Glomerular endothelial cell (primary cell): ENCODE data around the gene MYBPC3. TPM values are rescaled to one million over a fixed set of nuclear protein-coding genes. Genes with fewer than 3 reads are reported as not detected.
"Not testable (repeated sequence)": the region's sequence is repeated elsewhere in the genome, so short reads cannot be mapped to it uniquely, and the experiment has no call there.

ENCODE experiments used
- DNase-seq: peaks from one replicate; pipeline ENCODE4 v3.0.0-alpha.2; 2011; ENCODE audit warnings: low read depth, low spot score; ENCODE audit errors: extremely low read depth
- total RNA-seq: library from RNA; depleted of rRNA; stranded (reverse); fragments of >200 nt; gene quantifications from 2 replicates; pipeline ENCODE4 v1.2.3, GENCODE V29; 2015

MYBPC3 gene
- total RNA-seq, 1 donor from 2014 or later: not detected

DNA sequence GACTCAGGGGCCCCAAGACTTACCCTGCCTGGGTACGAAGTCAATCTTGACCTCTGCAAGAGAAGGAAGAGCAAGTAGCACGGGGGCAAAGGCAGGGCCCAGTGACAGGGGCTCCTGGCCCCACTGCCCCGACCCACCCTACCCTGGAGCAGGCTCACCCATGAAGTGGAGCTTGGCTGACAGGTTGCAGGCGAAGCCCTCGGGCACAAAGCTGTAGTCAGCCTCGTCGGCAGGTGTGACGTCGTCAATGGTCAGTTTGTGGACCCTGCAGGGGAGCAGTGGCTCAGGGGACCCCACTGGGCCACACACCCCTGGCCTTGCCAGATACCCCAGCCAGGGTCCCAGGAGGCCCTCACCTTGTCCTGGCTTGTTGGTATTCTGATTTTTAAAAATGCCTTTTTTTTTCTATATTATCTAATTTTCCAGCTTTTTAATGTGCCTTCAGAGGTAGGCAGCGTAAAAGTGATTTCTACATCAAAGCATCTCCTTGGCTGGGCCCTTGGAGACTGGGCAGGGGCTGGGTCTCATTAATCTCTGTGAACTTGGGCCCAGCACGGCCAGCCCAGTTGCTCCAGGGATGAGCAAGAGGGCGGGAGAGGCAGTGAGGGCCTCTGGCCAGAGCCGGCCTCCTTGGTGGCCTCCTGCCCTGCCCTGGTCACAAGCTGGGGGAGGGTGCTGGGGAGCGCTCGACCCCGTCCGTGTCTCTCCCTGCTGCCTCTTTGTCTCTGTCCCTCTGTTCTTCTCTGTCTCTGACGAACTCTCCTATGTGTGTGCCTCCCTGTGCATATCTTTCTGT, 11.3 kb downstream of the MYBPC3 start:
- no peak for DNase-seq

DNA sequence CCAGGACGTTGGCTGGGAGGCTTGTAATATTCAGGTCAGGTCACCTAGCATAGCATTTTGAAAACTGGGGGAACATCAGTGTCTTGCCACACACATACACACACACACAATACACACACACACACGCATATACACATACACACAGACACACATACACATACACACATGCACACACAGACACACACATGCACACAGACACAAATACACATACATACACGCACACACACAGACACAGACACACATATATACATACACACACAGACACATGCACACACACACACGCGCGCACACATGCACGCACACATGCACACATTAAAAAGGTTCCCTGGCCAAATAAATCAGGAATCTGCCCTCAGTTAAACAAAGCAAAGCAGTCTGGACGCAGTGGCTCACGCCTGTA, 12.5 kb downstream of the MYBPC3 start:
- no peak for DNase-seq

DNA sequence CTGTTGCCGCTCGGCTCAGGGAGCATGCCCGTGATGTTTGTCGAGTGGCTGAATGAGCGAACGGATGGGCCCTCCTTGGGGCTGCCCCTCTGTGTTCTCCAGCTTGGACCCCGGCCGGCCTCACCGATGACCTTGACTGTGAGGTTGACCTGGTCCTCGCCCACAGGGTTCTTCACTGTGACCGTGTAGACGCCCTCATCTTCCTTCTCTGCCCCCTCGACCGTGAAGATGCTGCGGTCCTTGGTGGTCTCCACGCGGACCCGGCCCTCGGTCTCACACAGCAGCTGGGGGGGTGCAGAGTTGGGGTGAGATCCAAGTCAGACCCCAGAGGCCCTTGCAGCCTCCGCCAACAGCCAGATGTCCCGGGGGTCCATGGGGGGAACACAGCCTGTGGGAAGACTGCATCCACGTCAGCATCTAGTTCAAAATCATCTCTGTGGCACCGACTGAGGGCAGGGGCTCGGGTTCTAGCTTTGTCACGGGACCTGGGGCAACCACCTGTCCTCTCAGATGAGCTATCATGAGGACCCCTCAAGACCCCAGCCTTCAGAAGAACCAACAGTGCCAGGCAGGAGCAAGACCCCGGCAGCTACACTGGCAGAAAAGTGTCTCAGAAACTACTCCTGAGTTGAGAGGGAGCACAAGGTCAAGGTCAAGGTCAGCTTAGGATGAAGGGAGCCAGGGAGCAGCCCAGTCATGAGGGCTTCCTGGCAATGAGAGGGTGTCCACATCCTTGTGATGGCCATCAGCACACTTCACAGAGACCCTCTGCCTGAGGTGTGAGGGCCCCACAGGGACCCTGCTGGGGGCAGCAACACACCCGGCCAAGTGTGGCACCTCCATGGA, 13.9 kb downstream of the MYBPC3 start:
- no peak for DNase-seq

DNA sequence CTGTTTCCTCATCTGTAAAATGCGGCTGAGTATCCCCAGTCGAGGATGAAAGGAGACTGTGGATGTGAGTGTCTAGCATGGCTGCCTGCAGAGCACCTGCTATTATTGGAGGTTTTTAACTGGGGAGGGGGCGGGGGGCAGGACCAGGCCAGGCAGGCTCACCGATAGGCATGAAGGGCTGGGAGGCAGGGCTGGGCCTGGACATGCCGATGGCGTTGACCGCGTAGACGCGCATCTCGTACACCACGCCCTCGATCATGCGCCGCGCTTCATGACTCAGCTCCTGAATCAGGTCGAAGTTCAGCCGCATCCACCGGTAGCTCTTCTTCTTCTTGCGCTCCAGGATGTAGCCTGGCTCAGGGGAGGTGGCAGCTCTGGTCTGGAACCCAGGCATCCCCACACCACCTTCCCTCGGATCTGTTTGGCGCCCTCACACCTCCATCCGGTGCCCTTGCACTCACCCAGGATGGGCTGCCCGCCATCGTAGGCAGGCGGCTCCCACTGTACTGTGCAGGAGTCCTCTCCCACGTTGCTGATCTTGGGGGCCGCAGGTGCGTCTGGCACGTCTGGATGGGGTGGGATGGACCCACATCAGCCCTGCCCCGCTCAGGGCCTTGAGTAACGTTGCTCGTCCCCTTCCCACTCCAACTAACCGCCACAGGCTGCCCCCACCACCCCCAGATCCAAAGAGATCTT, 15.1 kb downstream of the MYBPC3 start:
- DNase-seq: no peak

DNA sequence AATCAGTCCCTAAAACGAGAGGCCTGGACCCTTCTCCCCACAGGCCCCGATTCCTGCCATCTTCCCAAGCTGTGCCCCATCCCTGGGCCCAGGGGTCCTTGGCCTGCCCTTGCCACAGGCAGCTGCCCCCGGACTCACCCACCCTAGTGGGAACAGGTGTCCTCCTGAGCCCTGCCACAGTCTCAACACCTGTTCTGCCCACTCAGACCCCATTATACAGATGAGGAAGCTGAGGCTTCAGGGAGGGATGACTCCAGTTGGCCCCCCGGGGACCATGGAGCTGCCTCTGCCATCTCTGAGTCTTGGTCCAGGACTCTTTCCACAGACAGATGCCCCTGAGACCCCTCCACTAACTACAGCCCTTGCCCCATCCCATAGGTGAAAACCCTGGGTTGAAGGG, 15.9 kb downstream of the MYBPC3 start:
- no peak for DNase-seq

DNA sequence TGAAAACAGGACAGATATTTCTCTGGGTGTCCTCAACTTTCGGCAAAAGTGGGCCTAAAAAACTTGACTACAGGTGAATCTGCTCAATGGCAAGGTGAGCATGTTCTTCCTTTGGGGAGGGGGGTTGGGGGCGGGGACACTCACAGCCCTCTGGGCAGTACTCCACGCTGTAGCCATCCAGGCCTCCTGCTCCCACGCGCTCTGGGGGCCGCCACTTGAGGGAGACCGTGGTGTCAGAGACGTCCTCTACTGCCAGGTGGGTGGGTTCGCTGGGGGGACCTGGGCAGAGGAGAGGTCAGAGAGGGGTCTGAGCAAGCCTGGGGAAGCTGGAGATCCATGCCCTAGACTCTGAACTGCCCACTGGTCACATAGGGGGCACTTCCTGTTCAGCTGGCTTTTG, 16.8 kb downstream of the MYBPC3 start:
- DNase-seq: no peak

DNA sequence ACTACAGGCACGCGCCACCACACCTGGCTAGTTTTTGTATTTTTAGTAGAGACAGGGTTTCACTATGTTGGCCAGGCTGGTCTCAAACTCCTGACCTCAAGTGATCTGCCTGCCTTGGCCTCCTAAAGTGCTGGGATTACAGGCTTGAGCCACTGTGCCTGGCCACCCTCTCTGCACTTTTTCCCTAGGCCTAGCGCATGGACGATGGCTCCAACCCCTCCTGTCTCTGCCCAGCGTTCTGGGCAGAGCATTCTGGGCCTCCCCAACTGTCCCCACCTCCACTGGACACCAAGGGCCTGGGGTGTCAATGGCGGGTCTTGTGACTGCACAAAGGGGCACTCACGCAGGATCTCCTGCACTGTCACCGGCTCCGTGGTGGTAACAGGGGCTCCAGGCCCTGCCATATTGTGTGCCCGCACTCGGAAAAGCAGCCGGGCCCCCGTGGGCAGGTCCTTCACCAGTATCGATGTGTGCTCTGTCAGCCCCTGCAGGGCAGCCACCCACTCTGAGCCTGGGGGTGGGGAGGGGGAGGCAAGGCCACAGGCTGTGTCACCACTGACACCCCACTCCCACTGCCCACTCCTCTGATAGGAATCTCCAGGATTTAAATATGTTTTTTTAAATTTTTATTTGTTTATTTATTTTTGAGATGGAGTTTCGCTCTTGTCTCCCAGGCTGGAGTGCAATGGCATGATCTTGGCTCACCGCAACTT, 17.6 kb downstream of the MYBPC3 start:
- DNase-seq: not testable (repeated sequence)

DNA sequence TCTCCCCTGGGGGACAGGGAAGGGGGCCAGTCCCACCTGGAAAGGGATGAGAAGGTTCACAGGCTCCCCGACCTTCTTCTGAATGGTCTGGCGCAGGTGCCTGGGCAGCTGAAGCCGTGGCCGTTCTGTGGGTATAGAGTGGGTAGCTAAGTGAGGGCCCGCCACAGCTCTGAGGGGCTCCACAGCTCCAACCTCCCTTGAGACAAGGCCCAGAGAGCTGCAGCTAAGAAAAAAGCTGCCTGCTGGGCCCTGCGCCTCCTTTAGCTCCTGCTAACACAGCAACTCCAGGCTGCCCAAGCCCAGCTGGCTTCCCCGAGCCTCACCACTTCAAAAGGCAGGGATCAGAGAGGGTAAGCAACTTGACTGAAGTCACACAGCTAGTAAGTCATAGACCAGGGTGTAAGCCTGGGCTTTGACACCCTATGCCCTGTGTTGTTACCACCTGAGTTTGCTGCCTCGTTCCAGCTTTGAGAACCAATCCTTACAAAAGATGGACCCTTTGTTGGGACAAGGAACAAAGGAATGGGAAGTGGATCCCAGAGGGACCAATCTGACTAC, 18.5 kb downstream of the MYBPC3 start:
- no peak for DNase-seq

DNA sequence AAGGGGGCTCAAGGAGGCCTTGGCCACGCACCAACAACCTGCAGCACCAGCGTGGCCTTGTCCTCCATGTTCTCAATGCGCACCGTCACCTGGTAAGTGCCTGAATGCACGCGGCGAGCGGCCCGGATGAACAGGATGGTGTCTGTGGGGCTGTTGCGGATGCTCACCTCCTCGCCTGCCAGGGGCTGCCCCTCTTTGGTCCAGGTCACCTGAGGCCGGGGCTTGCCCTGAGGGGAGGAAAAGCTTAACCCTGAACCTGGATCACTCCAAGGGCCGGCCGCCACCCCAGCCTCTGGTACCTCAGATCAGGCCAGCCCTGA, 19.0 kb downstream of the MYBPC3 start:
- DNase-seq: no peak

DNA sequence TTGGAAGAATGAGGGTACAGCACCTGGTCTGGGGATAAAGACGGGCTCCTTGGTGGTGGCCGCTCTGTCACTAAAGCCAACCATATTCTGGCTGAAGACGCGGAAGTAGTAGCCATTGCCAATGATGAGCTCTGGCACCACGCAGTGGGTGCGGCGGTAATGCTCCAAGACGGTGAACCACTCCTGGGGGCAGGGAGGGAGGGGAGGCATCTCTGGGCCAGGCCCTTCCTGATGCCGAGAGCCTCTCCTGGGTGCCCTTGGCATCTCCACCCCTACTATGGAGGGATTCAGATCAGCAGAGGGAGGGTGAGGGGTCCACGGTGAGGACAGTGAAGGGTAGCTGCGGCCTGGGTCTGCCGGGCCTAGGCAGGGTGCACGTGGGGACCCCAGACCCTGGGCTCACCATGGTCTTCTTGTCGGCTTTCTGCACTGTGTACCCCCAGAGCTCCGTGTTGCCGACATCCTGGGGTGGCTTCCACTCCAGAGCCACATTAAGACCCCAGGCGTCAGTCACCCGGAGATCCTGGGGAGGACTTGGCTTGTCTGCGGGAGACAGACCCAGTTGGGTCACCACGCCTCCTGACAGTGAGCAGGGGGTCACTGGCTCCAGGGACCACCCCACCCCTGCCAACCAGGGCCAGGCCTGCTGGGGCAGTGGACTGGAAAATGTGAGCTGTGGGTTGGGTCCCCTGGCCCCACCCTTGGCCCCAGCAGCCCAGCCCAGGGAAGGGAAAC, 19.5 kb downstream of the MYBPC3 start:
- DNase-seq: no peak

DNA sequence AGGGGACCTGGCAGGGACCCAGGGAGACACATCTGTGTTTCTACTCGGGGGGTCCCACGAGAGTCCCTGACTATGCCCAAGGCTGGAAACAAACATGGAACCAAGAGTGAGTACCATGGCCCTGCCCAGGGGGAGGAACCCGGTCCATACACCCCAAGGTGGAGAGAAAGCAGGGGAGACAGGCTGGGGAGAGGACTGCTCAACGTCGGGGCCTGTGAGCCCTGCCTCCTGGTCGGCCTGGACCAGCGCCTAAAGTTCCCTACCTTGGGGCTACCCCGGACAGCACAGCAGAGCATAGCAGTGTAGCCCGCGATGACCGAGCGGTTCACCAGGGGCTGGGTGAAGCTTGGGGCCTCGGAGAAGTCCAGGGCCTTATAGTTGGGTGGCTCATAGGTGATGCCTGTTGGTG, 20.2 kb downstream of the MYBPC3 start:
- DNase-seq: no peak

DNA sequence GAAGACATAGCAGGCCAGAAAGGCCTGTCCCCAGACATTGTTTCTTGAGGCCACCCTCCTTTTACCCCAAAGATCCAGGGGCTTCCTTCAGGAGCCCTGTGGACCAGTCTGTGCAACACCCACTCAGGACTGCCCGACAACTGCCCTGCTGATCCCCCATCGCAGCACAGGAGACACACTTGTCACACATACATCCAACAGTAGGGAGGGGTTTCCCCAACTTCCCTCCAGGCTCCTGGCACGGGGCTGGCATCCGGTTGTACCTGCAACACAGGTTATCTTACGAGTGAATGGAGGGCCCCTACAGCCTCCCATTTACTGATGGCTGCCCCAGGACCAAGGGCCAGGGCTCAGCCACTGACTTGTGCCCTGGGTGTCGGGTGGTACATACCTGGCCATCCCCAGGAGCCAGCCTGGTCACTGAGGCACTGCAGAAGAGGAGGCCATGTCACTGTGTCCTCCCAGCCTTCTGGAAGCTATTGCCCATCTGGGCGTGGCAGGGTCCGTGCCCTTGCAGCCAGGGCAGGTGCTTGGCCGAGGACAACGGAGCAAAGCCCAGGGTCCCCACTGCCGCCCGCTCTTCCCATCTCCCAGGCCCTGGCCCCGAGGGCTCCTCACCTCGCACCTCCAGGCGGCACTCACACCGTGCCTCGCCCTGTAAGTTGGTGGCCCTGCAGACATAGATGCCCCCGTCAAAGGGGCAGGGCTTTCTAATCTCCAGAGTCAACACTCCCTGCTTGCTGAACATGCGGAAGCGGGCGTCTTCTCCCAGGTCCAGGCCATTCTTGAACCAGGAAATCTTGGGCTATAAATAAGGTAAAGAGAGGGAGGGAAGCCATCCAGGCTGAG, 20.8 kb downstream of the MYBPC3 start:
- DNase-seq: no peak

DNA sequence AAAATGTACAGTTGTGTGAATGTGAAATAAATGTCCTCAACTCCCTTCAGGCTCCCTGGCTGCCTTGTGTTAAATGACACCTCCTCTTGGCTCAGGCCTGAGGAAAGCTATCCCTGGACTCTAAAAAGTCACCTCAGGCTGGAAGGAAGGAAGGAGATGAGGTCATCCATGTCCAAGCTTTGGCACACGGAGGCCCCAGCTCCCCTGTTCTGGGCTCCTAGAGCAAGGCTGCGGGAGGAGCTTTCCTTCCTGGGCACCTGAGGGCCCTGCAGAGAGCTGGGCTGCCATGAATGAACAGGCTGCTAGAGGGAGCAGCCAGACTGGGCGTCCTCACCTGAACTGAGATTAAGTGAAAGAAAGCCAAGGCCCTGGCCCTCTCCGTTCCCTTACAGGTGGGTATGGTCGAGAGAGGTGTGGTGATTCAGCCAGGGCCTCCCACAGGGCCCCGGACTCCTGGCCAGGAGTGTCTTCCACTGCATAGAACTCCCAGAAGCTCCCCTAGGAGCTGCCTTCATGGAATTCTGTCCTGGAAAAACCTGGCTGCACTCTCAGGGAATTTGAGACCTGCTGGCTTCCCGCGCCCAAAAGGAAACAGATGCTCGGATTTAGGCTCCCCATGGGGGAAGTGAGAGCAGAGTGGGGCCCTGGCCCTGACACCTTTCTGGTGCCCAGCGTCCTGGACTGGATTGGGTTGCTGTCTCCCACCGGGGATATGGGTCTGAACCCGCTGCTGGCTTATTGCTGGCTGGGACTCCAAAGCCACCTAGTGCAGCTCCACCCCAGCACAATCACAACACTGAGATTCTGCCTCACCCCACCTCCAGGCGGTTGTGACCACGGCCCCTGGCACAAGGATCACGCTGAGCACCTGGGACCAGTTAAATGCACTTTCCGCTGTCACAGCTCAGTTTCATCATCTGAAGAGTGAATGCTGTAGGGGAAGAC, 22.2 kb downstream of the MYBPC3 start:
- peak; percentile 12 for DNase-seq

DNA sequence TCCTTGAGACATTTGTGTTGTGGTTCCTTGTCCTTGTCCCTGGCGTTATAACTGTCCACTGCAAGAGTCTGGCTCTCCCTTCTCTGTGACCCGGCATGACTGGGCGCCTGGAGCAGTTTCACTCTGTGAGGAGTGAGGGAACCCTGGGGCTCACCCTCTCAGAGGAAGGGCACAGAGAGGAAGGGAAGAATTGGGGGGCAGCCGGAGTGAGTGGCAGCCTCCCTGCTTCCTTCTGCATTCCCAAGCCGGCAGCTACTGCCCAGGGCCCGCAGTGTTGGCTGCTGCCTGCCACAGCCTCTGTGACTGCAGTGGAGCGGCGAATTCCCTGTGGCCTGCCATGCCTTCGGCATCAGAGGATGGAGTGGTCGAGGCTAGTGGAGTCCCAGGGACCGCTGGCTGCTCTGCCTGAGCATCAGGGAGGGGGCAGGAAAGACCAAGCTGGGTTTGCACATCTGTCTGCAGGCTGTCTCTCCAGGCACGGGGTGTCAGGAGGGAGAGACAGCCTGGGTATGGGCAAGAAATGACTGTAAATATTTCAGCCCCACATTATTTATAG, 23.0 kb downstream of the MYBPC3 start:
- DNase-seq: no peak

DNA sequence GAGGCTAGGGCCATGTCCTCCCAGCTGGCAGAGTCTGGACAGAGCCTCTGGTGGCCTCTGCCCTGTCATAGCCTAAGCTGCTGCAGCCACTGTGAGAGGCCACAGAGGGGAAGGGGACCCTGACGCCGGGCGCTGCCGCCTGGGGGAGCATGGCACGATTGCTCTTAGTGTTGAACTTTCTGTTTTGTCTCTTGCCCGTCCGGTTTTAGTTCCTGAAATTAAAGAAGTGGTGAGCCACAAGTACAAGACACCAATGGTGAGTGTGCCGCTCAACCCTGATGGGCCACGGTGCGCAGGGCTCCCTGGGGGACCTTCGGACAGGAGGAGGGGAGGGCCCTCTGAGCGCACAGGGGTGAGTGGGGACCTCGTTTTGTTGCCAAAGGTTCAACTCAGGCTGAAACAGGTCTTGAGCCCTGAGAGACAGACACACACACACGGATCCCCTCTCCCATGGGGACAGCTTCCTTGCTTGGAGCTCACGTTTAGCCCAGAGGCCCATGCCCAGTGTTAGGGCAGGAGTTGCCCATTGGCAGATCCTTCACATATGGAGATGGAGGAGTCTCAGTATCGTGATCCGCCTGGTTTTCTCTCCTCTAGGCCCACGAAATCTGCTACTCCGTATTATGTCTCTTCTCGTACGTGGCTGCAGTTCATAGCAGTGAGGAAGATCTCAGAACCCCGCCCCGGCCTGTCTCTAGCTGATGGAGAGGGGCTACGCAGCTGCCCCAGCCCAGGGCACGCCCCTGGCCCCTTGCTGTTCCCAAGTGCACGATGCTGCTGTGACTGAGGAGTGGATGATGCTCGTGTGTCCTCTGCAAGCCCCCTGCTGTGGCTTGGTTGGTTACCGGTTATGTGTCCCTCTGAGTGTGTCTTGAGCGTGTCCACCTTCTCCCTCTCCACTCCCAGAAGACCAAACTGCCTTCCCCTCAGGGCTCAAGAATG, 23.8 kb downstream of the MYBPC3 start:
- DNase-seq: no peak

DNA sequence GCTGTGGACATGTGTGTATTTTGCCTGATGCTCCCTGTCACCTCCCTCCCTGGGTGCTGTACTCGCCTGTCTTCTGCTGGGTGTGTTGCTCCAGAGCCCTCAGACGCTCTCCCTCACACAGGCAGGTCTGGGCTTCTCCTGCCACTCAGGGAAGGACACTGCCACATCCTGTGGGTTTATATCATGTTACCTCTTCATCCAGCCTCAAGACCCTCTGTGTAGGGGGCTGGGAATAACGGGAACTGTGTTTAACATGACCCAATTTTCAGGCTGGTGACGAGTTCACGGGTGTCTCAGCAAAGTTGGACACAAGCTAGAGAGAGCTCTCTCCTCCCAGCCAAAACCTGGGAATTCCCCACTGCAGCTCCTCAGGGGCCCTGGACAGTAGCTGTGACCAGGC, 24.6 kb downstream of the MYBPC3 start:
- DNase-seq: no peak

DNA sequence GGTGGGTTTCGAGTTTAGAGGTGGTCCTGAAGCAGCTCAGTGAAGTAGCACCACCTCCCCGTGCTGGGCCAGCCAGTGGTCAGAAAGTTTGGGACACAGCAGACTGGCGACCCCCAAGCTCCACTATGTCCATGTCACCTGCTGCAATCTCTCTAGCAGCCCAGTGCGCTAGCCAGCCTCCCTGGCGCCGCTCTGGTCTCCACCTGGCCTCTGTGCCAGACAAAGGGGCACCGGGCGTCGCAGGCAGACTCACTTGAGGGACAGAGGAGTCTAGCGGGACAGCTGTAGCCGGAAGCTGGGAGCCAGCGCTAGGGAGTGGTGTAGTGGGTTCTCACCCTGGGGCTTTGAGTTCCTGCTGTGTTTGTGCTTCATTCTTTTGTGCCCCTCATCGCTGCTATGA, 25.5 kb downstream of the MYBPC3 start:
- DNase-seq: no peak
